Measurements from ENCODE around the gene RAD17.

Gene RAD17

DNA sequence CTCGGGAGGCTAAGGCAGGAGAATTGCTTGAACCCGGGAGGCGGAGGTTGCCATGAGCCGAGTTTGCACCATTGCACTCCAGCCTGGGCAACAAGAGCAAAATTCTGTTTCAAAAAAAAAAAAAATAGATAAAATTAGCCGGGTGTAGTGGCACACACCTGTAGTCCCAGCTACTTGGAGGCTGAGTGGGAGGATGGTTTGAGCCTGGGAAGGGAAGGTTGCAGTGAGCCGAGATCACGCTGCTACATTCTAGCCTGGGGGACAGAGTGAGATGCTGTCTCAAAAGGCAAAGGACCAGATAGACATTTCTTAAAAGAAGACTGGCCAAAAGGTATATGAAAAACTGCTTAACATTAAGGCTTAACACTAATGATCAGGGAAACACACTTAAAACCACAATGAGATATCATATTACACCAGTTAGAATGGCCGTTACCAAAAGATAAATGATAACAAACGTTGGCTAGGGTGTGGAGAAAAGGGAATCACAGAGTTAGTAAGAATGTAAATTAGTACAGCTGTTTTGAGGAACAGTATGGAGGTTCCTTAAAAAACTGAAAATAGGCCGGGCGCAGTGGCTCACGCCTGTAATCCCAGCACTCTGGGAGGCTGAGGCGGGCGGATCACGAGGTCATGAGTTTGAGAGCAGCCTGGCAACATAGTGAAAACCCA, 35.2 kb downstream of the RAD17 start:
- no peak for DNase-seq (ENCODE audit: low read depth)
- no peak overlapping the region for H3K4me3 ChIP-seq (replicated peaks; ENCODE audit: low read depth, low read length)
- TF ChIP-seq, protein P1, sequence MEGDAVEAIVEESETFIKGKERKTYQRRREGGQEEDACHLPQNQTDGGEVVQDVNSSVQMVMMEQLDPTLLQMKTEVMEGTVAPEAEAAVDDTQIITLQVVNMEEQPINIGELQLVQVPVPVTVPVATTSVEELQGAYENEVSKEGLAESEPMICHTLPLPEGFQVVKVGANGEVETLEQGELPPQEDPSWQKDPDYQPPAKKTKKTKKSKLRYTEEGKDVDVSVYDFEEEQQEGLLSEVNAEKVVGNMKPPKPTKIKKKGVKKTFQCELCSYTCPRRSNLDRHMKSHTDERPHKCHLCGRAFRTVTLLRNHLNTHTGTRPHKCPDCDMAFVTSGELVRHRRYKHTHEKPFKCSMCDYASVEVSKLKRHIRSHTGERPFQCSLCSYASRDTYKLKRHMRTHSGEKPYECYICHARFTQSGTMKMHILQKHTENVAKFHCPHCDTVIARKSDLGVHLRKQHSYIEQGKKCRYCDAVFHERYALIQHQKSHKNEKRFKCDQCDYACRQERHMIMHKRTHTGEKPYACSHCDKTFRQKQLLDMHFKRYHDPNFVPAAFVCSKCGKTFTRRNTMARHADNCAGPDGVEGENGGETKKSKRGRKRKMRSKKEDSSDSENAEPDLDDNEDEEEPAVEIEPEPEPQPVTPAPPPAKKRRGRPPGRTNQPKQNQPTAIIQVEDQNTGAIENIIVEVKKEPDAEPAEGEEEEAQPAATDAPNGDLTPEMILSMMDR (IDR thresholded peaks at IDR 0.05; ENCODE audit: low read length, missing control alignments): no peak

DNA sequence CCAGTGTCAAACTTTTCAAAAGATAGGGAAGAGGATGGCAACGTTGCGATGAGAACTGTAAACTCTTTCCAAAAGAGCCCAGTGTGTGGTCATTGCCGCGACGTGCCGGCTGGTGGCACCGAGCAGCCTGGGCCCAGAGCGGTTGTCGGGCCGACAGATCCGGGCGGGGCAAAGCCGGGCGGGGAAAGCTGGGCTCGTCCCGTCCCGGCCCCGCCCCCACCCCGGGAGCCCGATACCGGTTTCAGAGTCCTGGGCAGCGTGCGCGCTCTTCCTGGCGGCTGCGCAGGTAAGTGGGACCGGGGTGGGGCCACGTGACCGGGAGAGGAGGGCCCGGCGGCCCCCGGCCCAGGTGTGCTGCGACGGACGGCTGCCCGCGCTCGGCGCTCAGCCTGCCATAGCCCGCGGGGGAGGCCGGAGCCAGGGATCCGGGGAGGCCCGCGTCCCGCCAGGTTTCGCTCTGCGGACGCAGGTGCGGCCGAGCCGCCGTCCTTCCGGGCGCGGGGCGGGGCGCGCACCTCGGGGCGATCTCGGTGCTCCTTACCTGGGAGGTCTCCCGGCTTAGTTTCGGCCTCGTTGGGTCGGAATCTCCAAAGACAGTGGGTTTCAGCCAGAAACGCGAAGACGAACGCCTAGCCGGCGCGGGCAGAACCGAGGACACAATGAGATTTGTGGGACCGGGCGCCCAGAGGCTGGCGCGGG, 45.4 kb downstream of the RAD17 start, which contains the start of gene MARVELD2:
MARVELD2 (plus strand) TSS at position 232 of the 699 bp plus-strand sequence. CDS start 4,270 bp downstream, outside the sequence.
- peak; percentile 31 for DNase-seq (ENCODE audit: low read depth)
- H3K4me3 ChIP-seq (replicated peaks; ENCODE audit: low read depth, low read length): peak within 1 kb of the TSS; percentile 44
- TF ChIP-seq, protein P1 (IDR thresholded peaks at IDR 0.05; ENCODE audit: low read length, missing control alignments): peak; percentile 6

DNA sequence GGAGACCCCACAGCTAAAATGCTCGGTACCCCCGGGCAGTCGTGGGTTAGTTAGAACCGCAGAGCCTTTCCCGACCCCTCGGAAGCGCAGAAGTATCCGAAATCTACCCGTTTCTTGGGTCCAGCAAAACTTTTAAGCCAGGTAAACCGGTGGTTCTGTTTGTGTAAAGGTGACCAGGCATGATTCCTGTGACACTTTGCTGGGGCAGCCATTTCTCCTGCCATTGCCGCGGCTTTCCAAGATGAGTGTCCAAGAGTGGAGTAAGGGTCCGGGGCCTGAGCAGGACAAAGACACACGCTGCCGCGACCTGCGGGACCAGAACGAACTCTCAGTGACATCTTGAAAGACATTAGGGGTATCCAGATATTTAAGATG, 46.0 kb downstream of the RAD17 start:
- TF ChIP-seq, protein P1 (IDR thresholded peaks at IDR 0.05; ENCODE audit: low read length, missing control alignments): no peak
- H3K4me3 ChIP-seq (replicated peaks; ENCODE audit: low read depth, low read length): peak overlapping the region; percentile 44
- no peak for DNase-seq (ENCODE audit: low read depth)

DNA sequence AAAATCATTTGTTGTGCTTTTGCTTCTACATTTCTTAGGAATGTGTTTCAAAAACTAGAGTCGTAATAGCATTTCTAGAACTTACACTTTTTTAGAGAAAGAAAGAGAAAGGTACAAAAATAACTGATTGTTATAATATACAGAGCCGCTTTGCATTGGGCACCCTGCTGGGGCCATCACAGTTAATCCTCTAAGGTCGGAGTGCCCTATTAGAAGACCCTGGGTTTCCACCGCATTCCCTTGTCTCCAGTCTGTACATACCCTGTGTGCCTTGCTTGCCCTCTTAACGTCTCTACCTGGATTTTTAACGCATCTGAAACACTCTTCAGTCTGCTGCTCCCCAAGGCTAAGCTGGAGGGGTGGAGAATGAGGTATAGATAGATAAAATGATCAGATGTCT, 46.6 kb downstream of the RAD17 start:
- H3K4me3 ChIP-seq (replicated peaks; ENCODE audit: low read depth, low read length): no peak overlapping the region
- DNase-seq (ENCODE audit: low read depth): no peak
- TF ChIP-seq, protein P1 (IDR thresholded peaks at IDR 0.05; ENCODE audit: low read length, missing control alignments): no peak

DNA sequence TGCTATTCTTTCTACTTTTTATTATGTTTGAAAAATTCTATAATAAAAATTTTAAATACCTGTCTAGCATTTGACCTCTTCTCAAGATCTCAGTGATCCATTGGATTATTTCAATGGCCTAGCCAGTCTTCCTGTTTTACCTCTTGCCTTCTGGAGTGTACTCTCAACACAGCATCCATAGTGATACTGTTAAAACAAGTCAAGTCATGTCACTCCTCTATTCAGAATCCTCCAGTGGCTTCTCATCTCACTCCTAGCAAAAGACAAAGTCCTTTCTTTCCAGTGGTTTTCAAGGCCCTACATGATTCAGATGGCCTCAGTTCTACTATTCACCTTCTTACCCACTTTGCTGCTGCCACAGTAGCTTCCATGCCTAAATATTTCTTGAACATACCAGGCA, 47.1 kb downstream of the RAD17 start:
- no peak for DNase-seq (ENCODE audit: low read depth)
- no peak overlapping the region for H3K4me3 ChIP-seq (replicated peaks; ENCODE audit: low read depth, low read length)
- TF ChIP-seq, protein P1 (IDR thresholded peaks at IDR 0.05; ENCODE audit: low read length, missing control alignments): no peak

DNA sequence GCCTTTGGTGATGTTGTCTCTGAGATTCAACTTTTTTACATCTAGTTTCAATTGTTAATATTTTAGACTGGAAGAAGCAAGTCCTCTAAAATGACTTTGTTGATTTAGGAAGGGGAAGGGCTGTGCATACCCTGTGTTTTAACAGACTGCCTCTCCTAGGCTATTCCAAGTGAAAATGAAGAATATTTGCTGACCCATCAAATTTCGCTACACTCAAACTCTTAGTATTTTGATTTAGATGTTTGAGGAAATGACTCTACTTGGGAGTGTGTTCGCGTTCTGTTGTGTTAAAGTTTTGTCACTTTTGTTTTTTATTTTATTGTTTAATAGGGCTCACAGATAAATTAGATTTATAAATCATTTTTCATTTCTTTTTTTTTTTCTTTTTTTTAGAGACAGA, 48.9 kb downstream of the RAD17 start:
- H3K4me3 ChIP-seq (replicated peaks; ENCODE audit: low read depth, low read length): no peak overlapping the region
- TF ChIP-seq, protein P1 (IDR thresholded peaks at IDR 0.05; ENCODE audit: low read length, missing control alignments): no peak
- no peak for DNase-seq (ENCODE audit: low read depth)

All from fibroblast of pulmonary artery (primary cell).